Measurements from ENCODE around the gene TMEM183A.

DNA sequence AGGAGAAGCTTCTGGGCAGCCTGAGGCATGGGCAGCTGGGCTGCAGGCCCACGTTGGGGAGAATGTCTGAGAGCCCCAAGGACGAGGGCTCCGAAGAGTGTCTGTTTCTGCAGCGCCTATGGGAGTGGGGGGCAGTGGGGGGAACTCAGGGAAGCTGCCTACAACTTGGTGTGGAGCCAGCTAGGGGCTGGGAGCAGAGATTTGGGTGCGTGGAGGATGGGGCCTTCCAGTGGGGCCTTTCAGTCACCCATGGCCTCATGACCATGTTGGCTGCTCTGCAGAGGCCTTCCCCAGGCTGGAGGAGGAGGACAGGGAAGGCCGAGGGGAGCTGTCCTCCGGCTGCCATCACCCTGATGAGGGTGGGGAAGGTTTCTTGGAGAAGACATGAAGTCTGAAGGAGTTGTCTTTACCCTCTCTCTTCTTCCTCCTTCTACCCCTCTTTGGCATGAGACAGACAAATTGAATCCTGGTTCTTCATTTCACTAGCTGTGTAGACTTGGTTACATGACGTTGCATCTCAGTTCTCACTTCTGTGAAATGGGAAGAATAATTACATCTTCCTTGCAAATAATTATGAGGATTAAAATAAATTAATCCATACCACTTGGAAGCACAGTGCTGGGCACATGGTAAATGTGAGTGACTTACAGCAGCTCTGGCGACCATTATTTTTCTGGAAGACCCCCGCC lies 27.4 kb downstream of the TMEM183A start:
- no peak for TF ChIP-seq POLR2A (IDR thresholded peaks at IDR 0.05; ENCODE audit: low read length)
- TF ChIP-seq GATA1 (IDR thresholded peaks at IDR 0.05; ENCODE audit: low read depth, low read length), result no peak

Data from erythroblast (primary cell).